Measurements from ENCODE around the gene PKP3. TPM values are rescaled to one million over a fixed set of nuclear protein-coding genes. Genes with fewer than 3 reads are reported as not detected.
A peak's percentile ranks its signal among the peaks of the same experiment; 100 is the strongest.

The PKP3 gene
- total RNA-seq, 4 donors from 2014 or later, result 0.46 to 5.1 (median 1.5) TPM; not detected in 1

GRCh38 chr11:364991-365725, 28.9 kb upstream of the PKP3 start:
- no peak overlapping the region for H3K4me3 ChIP-seq
- no peak overlapping the region for H3K27ac ChIP-seq
- H3K9me3 ChIP-seq, result no peaks in the 10 kb centered on the region
- DNase-seq, result no peak
- intact Hi-C loops (cut with DNase I; ENCODE audit: low total_unique reads), result loop anchor here (5.0 kb wide), 1 partner anchor 73 kb away; no protein-coding TSS in a partner anchor
- H3K4me1 ChIP-seq, result no peaks in the 10 kb centered on the region
- no peaks in the 10 kb centered on the region for H3K36me3 ChIP-seq
- TF ChIP-seq POLR2A (IDR thresholded peaks at IDR 0.05) (no peak), CTCF (IDR thresholded peaks at IDR 0.05) (no peak)
- H3K27me3 ChIP-seq, result peaks cover 0 to 4% of the 10 kb centered on the region in 2 donors

GRCh38 chr11:365831-366230, 28.2 kb upstream of the PKP3 start:
- Histone ChIP-seq H3K4me1 (no peaks in the 10 kb centered on the region), H3K27me3 (peaks cover 0 to 4% of the 10 kb centered on the region in 2 donors), H3K36me3 (no peaks in the 10 kb centered on the region), H3K27ac (no peak overlapping the region), H3K4me3 (no peak overlapping the region), H3K9me3 (no peaks in the 10 kb centered on the region)
- DNase-seq, result no peak
- intact Hi-C loops (cut with DNase I; ENCODE audit: low total_unique reads), result loop anchor here (5.0 kb wide), 1 partner anchor 74 kb away; no protein-coding TSS in a partner anchor
- TF ChIP-seq POLR2A (IDR thresholded peaks at IDR 0.05), result no peak
- TF ChIP-seq CTCF (IDR thresholded peaks at IDR 0.05), result no peak

GRCh38 chr11:367956-368413, 26.0 kb upstream of the PKP3 start:
- no peak overlapping the region for H3K27ac ChIP-seq
- intact Hi-C loops (cut with DNase I; ENCODE audit: low total_unique reads), result loop anchor here (5.0 kb wide), 1 partner anchor 76 kb away; no protein-coding TSS in a partner anchor
- H3K4me3 ChIP-seq, result no peak overlapping the region
- H3K9me3 ChIP-seq, result no peaks in the 10 kb centered on the region
- DNase-seq, result no peak
- no peak for TF ChIP-seq CTCF (IDR thresholded peaks at IDR 0.05)
- no peak for TF ChIP-seq POLR2A (IDR thresholded peaks at IDR 0.05)
- H3K27me3 ChIP-seq, result peaks cover 0 to 4% of the 10 kb centered on the region in 2 donors
- H3K36me3 ChIP-seq, result no peaks in the 10 kb centered on the region
- no peaks in the 10 kb centered on the region for H3K4me1 ChIP-seq

- Histone ChIP-seq H3K36me3 (no peaks in the 10 kb centered on the region), H3K27me3 (peaks cover 0 to 4% of the 10 kb centered on the region in 2 donors), H3K4me1 (no peaks in the 10 kb centered on the region), H3K9me3 (no peaks in the 10 kb centered on the region), H3K27ac (no peak overlapping the region), H3K4me3 (peak overlapping the region in 1 of 2 donors; percentile 40)
- intact Hi-C loops (cut with DNase I; ENCODE audit: low total_unique reads), result loop anchor here (5.0 kb wide), 1 partner anchor 76 kb away; no protein-coding TSS in a partner anchor
- TF ChIP-seq CTCF (IDR thresholded peaks at IDR 0.05) (no peak), POLR2A (IDR thresholded peaks at IDR 0.05) (peak in 1 of 2 donors; percentile 9)
- no peak for DNase-seq
These were observed 25.3 kb upstream of the PKP3 start for GRCh38 chr11:368414-369335.
